ENCODE results near the gene TAS2R30. TPM values are rescaled to one million over a fixed set of nuclear protein-coding genes. Genes with fewer than 3 reads are reported as not detected.

Gene TAS2R30
- total RNA-seq, 1 experiment from 2014 or later, result 1.4 TPM

DNA sequence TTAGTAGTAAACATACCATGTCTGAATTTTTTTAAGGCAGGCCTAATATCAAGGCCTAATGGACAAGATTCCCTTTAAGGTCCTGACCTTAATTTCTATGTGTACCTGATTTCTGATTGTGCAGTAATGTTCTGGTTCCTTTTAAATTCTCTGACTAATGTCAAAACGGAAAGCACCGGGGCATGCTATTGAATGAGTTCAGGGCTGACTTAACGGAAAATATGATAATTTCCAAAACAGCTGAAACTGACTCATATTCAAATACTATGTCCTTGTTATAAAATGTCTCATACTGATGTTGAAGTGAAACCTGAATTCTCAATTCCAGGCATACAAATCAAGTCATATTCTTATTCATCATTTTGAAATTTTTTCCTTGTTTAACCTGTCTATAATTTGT is 49.0 kb downstream of the TAS2R30 start:
- peaks cover 23% of the 10 kb centered on the region for H3K36me3 Mint-ChIP-seq
- DNase-seq (ENCODE audit: low spot score) (no peak), ATAC-seq (no peak)
- H3K27ac Mint-ChIP-seq, result no peak overlapping the region
- no peaks in the 10 kb centered on the region for H3K4me1 Mint-ChIP-seq
- H3K4me3 Mint-ChIP-seq, result no peak overlapping the region
- ChIA-PET POLR2A (no interaction called here), CTCF (no interaction called here)
- TF ChIP-seq ESRRA (CRISPR knock-in tag; IDR thresholded peaks at IDR 0.05; ENCODE audit: borderline replicate concordance) (no peak), FOXK1 (CRISPR knock-in tag; IDR thresholded peaks at IDR 0.05) (no peak), ZNF416 (CRISPR knock-in tag; IDR thresholded peaks at IDR 0.05) (no peak), ZNF396 (CRISPR knock-in tag; IDR thresholded peaks at IDR 0.05; ENCODE audit: borderline replicate concordance) (no peak), ATF1 (CRISPR knock-in tag; IDR thresholded peaks at IDR 0.05) (no peak), SOX15 (CRISPR knock-in tag; IDR thresholded peaks at IDR 0.05) (no peak), GTF2I (CRISPR knock-in tag; conservative IDR thresholded peaks at IDR 0.05) (no peak), CBFB (CRISPR knock-in tag; IDR thresholded peaks at IDR 0.05; ENCODE audit: low read depth) (no peak), ZNF263 (CRISPR knock-in tag; IDR thresholded peaks at IDR 0.05; ENCODE audit: low read depth) (no peak), IRF2 (CRISPR knock-in tag; IDR thresholded peaks at IDR 0.05; ENCODE audit: borderline replicate concordance, low read depth) (no peak), NR3C1 (CRISPR knock-in tag; conservative IDR thresholded peaks at IDR 0.05; ENCODE audit: low read depth) (no peak), CREM (CRISPR knock-in tag; IDR thresholded peaks at IDR 0.05) (no peak), SMAD3 (CRISPR knock-in tag; IDR thresholded peaks at IDR 0.05; ENCODE audit: borderline replicate concordance) (no peak), GRHL2 (CRISPR knock-in tag; IDR thresholded peaks at IDR 0.05; ENCODE audit: insufficient replicate concordance, severe bottlenecking) (no peak), OVOL2 (CRISPR knock-in tag; IDR thresholded peaks at IDR 0.05; ENCODE audit: borderline replicate concordance) (no peak), MYBL2 (CRISPR knock-in tag; IDR thresholded peaks at IDR 0.05) (no peak)
- TF ChIP-seq, protein P1, sequence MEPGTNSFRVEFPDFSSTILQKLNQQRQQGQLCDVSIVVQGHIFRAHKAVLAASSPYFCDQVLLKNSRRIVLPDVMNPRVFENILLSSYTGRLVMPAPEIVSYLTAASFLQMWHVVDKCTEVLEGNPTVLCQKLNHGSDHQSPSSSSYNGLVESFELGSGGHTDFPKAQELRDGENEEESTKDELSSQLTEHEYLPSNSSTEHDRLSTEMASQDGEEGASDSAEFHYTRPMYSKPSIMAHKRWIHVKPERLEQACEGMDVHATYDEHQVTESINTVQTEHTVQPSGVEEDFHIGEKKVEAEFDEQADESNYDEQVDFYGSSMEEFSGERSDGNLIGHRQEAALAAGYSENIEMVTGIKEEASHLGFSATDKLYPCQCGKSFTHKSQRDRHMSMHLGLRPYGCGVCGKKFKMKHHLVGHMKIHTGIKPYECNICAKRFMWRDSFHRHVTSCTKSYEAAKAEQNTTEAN (CRISPR knock-in tag; IDR thresholded peaks at IDR 0.05), result no peak
- TF ChIP-seq, protein P2, sequence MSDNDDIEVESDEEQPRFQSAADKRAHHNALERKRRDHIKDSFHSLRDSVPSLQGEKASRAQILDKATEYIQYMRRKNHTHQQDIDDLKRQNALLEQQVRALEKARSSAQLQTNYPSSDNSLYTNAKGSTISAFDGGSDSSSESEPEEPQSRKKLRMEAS (CRISPR knock-in tag; IDR thresholded peaks at IDR 0.05), result no peak
- TF ChIP-seq, protein P3, sequence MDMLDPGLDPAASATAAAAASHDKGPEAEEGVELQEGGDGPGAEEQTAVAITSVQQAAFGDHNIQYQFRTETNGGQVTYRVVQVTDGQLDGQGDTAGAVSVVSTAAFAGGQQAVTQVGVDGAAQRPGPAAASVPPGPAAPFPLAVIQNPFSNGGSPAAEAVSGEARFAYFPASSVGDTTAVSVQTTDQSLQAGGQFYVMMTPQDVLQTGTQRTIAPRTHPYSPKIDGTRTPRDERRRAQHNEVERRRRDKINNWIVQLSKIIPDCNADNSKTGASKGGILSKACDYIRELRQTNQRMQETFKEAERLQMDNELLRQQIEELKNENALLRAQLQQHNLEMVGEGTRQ (CRISPR knock-in tag; IDR thresholded peaks at IDR 0.05), result no peak
- TF ChIP-seq, protein P4, sequence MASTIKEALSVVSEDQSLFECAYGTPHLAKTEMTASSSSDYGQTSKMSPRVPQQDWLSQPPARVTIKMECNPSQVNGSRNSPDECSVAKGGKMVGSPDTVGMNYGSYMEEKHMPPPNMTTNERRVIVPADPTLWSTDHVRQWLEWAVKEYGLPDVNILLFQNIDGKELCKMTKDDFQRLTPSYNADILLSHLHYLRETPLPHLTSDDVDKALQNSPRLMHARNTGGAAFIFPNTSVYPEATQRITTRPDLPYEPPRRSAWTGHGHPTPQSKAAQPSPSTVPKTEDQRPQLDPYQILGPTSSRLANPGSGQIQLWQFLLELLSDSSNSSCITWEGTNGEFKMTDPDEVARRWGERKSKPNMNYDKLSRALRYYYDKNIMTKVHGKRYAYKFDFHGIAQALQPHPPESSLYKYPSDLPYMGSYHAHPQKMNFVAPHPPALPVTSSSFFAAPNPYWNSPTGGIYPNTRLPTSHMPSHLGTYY (CRISPR knock-in tag; IDR thresholded peaks at IDR 0.05), result no peak
- H3K27me3 Mint-ChIP-seq (ENCODE audit: low read depth), result no peaks in the 10 kb centered on the region
- peaks cover 27% of the 10 kb centered on the region for H3K9me3 Mint-ChIP-seq

Other genes starting within 250 kb of the TAS2R30 start
- 0.37 to 0.62 TPM (median 0.37 TPM) in 3 replicates for gene TAS2R13, start 225.1 kb downstream of the TAS2R30 start, total RNA-seq (2021)
- 0.52 TPM in 1 of 3 replicates, not detected in the others for gene PRH2, start 205.4 kb downstream of the TAS2R30 start, total RNA-seq (2021)
- gene TAS2R14, start 195.4 kb downstream of the TAS2R30 start, total RNA-seq (2021), result 1.1 to 1.3 TPM (median 1.1 TPM) in 3 replicates
- 0.25 to 0.73 TPM (median 0.59 TPM) in 3 replicates for gene TAS2R50, start 147.7 kb downstream of the TAS2R30 start, total RNA-seq (2021)
- 0.73 to 0.81 TPM (median 0.73 TPM) in 3 replicates for gene TAS2R20, start 136.3 kb downstream of the TAS2R30 start, total RNA-seq (2021)
- 1.0 to 1.4 TPM (median 1.1 TPM) in 3 replicates for gene TAS2R19, start 112.0 kb downstream of the TAS2R30 start, total RNA-seq (2021)
- 1.2 to 2.0 TPM (median 1.9 TPM) in 3 replicates for gene TAS2R31, start 103.2 kb downstream of the TAS2R30 start, total RNA-seq (2021)
- gene TAS2R46, start 72.3 kb downstream of the TAS2R30 start, total RNA-seq (2021), result 0.44 to 0.85 TPM (median 0.69 TPM) in 3 replicates
- gene TAS2R43, start 42.3 kb downstream of the TAS2R30 start, total RNA-seq (2021), result 0.28 to 0.55 TPM (median 0.53 TPM) in 3 replicates
- 11.8 to 12.3 TPM (median 12.2 TPM) in 3 replicates for gene SMIM10L1, start 36.5 kb upstream of the TAS2R30 start, total RNA-seq (2021)
- gene TAS2R42, start 52.3 kb upstream of the TAS2R30 start, total RNA-seq (2021), result not detected in 3 replicates
- 0.77 to 1.2 TPM (median 1.2 TPM) in 3 replicates for gene PRB3, start 135.1 kb upstream of the TAS2R30 start, total RNA-seq (2021)
- gene PRB4, start 175.8 kb upstream of the TAS2R30 start, total RNA-seq (2021), result not detected in 3 replicates